NCI-H1105 (cell line): Measurements from ENCODE around the gene EYS.
"Not testable (repeated sequence)": the region's sequence is repeated elsewhere in the genome, so short reads cannot be mapped to it uniquely, and the experiment has no call there.

Source experiments
- DNase-seq: peaks from one replicate; lab custom pipeline; 2025; lab: John Stamatoyannopoulos, UW

EYS gene

GRCh38 chr6:64589961-64590360 is 1117.1 kb downstream of the EYS start:
- no peak for DNase-seq

GRCh38 chr6:64580346-64580745 is 1126.7 kb downstream of the EYS start:
- no peak for DNase-seq

GRCh38 chr6:64553249-64553786 is 1153.7 kb downstream of the EYS start:
- peak; percentile 55 for DNase-seq

- DNase-seq = no peak
Measured at GRCh38 chr6:64547594-64548268, 1159.3 kb downstream of the EYS start.

- no peak for DNase-seq
Measured at GRCh38 chr6:64539917-64540316, 1167.1 kb downstream of the EYS start.

GRCh38 chr6:64538722-64539121 is 1168.3 kb downstream of the EYS start:
- DNase-seq = no peak

GRCh38 chr6:64527899-64528298 is 1179.1 kb downstream of the EYS start:
- no peak for DNase-seq

GRCh38 chr6:64522859-64523258 is 1184.2 kb downstream of the EYS start:
- no peak for DNase-seq

- no peak for DNase-seq
Measured at GRCh38 chr6:64520050-64520449, 1187.0 kb downstream of the EYS start.

- no peak for DNase-seq
Measured at GRCh38 chr6:64516393-64516792, 1190.6 kb downstream of the EYS start.

GRCh38 chr6:64507661-64508060 is 1199.4 kb downstream of the EYS start:
- DNase-seq = no peak

GRCh38 chr6:64505312-64505711 is 1201.7 kb downstream of the EYS start:
- DNase-seq = no peak

- DNase-seq = no peak
Measured at GRCh38 chr6:64504503-64504902, 1202.5 kb downstream of the EYS start.

- no peak for DNase-seq
Measured at GRCh38 chr6:64502801-64503200, 1204.2 kb downstream of the EYS start.

GRCh38 chr6:64497634-64498033 is 1209.4 kb downstream of the EYS start:
- DNase-seq = no peak

- no peak for DNase-seq
Measured at GRCh38 chr6:64489763-64490162, 1217.3 kb downstream of the EYS start.

GRCh38 chr6:64486578-64487351 is 1220.3 kb downstream of the EYS start:
- no peak for DNase-seq

- no peak for DNase-seq
Measured at GRCh38 chr6:64483956-64484499, 1223.0 kb downstream of the EYS start.

GRCh38 chr6:64482631-64483030 is 1224.4 kb downstream of the EYS start:
- DNase-seq = no peak

GRCh38 chr6:64479134-64479533 is 1227.9 kb downstream of the EYS start:
- no peak for DNase-seq

- DNase-seq = no peak
Measured at GRCh38 chr6:64477391-64477790, 1229.6 kb downstream of the EYS start.

GRCh38 chr6:64476935-64477334 is 1230.1 kb downstream of the EYS start:
- DNase-seq = no peak

- DNase-seq = not testable (repeated sequence)
Measured at GRCh38 chr6:64469405-64469804, 1237.6 kb downstream of the EYS start.
